ENCODE measurements around the gene ZSWIM7.

DNA sequence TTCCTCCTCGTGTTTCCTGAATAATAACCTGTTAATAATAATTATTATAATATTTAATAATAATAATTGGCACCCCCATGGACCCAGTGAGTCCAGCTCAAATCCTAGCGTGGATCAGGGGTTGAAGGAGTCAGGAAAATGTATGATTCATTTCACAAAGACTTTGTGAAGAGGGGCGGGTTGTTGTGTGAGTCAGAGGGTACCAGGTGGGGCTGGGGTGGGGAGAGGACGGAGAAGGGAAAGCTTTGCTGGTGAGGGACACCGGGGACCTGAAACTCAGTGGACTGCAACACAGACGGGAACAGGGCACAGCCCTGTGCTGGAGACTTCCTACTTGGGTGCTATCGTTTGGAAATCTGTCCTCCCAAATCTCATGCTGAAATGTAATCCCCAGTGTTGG lies 57.7 kb downstream of the ZSWIM7 start:
- TF ChIP-seq POLR2AphosphoS5 (IDR thresholded peaks at IDR 0.05; ENCODE audit: low read depth, low read length) (no peak), SIN3A (IDR thresholded peaks at IDR 0.05; ENCODE audit: borderline replicate concordance, insufficient read depth, low read length) (no peak)
- TF ChIP-seq, protein P1, sequence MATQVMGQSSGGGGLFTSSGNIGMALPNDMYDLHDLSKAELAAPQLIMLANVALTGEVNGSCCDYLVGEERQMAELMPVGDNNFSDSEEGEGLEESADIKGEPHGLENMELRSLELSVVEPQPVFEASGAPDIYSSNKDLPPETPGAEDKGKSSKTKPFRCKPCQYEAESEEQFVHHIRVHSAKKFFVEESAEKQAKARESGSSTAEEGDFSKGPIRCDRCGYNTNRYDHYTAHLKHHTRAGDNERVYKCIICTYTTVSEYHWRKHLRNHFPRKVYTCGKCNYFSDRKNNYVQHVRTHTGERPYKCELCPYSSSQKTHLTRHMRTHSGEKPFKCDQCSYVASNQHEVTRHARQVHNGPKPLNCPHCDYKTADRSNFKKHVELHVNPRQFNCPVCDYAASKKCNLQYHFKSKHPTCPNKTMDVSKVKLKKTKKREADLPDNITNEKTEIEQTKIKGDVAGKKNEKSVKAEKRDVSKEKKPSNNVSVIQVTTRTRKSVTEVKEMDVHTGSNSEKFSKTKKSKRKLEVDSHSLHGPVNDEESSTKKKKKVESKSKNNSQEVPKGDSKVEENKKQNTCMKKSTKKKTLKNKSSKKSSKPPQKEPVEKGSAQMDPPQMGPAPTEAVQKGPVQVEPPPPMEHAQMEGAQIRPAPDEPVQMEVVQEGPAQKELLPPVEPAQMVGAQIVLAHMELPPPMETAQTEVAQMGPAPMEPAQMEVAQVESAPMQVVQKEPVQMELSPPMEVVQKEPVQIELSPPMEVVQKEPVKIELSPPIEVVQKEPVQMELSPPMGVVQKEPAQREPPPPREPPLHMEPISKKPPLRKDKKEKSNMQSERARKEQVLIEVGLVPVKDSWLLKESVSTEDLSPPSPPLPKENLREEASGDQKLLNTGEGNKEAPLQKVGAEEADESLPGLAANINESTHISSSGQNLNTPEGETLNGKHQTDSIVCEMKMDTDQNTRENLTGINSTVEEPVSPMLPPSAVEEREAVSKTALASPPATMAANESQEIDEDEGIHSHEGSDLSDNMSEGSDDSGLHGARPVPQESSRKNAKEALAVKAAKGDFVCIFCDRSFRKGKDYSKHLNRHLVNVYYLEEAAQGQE (IDR thresholded peaks at IDR 0.05; ENCODE audit: insufficient read depth in 1 of 2, low read depth in 2 of 2, low read length in 2 of 2): no peak
